ENCODE results near the gene MAML3. TPM values are rescaled to one million over a fixed set of nuclear protein-coding genes. Genes with fewer than 3 reads are reported as not detected.

Gene MAML3
- total and polyA plus RNA-seq, 2 experiments from 2014 or later, result 1.7 to 6.5 TPM

DNA sequence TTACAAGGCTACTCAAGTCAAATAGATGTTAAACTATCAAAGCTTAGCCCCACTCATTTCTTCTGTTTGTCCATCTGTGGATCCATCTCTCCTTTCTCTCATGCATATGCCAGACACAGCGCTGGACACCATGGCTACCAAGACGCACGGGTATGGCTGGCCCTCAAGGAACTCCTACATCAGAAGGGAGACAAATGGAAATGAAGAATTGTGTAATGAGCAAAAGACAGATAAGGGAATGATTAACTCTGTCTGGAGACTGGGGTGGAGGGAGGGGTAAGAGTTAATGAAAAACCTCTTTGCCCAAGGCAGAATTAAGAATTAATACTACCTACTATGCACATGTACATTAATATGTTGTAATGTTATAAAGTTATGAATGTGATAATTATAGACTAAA is 400.3 kb downstream of the MAML3 start (continued):
- TF ChIP-seq CREB1 (CRISPR knock-in tag; IDR thresholded peaks at IDR 0.05; ENCODE audit: low read depth) (no peak), EZH2 (IDR thresholded peaks at IDR 0.05; ENCODE audit: low read depth, unreplicated experiment) (no peak), JUNB (IDR thresholded peaks at IDR 0.05; ENCODE audit: unreplicated experiment) (no peak), POLR2AphosphoS5 (IDR thresholded peaks at IDR 0.05; ENCODE audit: low read depth) (no peak), ZNF331 (CRISPR knock-in tag; IDR thresholded peaks at IDR 0.05; ENCODE audit: low read depth) (no peak)
- TF ChIP-seq, protein P1, sequence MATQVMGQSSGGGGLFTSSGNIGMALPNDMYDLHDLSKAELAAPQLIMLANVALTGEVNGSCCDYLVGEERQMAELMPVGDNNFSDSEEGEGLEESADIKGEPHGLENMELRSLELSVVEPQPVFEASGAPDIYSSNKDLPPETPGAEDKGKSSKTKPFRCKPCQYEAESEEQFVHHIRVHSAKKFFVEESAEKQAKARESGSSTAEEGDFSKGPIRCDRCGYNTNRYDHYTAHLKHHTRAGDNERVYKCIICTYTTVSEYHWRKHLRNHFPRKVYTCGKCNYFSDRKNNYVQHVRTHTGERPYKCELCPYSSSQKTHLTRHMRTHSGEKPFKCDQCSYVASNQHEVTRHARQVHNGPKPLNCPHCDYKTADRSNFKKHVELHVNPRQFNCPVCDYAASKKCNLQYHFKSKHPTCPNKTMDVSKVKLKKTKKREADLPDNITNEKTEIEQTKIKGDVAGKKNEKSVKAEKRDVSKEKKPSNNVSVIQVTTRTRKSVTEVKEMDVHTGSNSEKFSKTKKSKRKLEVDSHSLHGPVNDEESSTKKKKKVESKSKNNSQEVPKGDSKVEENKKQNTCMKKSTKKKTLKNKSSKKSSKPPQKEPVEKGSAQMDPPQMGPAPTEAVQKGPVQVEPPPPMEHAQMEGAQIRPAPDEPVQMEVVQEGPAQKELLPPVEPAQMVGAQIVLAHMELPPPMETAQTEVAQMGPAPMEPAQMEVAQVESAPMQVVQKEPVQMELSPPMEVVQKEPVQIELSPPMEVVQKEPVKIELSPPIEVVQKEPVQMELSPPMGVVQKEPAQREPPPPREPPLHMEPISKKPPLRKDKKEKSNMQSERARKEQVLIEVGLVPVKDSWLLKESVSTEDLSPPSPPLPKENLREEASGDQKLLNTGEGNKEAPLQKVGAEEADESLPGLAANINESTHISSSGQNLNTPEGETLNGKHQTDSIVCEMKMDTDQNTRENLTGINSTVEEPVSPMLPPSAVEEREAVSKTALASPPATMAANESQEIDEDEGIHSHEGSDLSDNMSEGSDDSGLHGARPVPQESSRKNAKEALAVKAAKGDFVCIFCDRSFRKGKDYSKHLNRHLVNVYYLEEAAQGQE (IDR thresholded peaks at IDR 0.05; ENCODE audit: unreplicated experiment), result no peak

DNA sequence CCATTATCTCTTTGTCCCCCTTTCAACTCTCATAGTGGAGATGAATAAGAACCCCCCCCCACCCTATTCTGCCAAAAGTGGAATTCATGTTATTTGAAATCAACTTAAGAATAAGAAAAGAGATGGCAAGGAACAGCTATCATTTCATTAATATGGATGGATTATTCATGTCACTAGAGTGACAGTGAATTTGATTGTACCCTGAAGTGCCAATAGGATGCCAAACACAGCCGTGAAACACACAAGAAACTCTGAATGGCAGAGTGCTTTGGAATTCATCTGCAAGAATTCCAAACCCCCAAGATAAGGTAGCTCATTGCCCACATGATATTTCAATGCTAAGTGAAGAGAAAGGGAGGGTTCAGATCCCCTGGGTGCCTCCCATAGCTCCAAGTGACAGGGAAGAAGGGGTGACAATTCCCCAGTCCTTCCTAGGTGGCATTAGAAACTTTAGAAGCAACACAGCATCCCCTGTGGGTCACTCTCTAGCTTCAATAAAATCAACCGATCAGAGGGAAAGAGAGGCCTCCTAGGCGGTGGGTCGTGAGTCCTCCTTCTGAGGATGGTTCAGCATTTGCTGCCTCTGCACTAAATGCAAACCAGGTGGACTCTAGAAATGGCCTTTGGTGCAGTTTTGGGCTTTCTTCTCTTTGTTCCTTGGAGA is 404.0 kb downstream of the MAML3 start:
- Histone ChIP-seq H3K79me2 (replicated peaks; ENCODE audit: insufficient read depth) (no peaks in the 10 kb centered on the region), H3K36me3 (ENCODE audit: insufficient read depth) (no peaks in the 10 kb centered on the region), H3K4me2 (no peak overlapping the region), H3K27me3 (ENCODE audit: insufficient read depth) (no peaks in the 10 kb centered on the region), H3K9me2 (ENCODE audit: insufficient read depth) (no peaks in the 10 kb centered on the region), H2AFZ (no peak overlapping the region), H3K27ac (ENCODE audit: low read depth) (no peak overlapping the region), H3K4me3 (no peak overlapping the region), H3F3A (replicated peaks; ENCODE audit: low read depth) (no peaks in the 10 kb centered on the region), H3K4me1 (ENCODE audit: insufficient read depth) (peaks cover 8% of the 10 kb centered on the region; the same call in 1 of the 2 replicates), H4K20me1 (replicated peaks; ENCODE audit: insufficient read depth) (no peaks in the 10 kb centered on the region)
- no peak for TF ChIP-seq POLR2AphosphoS5 (IDR thresholded peaks at IDR 0.05; ENCODE audit: low read depth)
- TF ChIP-seq, protein P2, sequence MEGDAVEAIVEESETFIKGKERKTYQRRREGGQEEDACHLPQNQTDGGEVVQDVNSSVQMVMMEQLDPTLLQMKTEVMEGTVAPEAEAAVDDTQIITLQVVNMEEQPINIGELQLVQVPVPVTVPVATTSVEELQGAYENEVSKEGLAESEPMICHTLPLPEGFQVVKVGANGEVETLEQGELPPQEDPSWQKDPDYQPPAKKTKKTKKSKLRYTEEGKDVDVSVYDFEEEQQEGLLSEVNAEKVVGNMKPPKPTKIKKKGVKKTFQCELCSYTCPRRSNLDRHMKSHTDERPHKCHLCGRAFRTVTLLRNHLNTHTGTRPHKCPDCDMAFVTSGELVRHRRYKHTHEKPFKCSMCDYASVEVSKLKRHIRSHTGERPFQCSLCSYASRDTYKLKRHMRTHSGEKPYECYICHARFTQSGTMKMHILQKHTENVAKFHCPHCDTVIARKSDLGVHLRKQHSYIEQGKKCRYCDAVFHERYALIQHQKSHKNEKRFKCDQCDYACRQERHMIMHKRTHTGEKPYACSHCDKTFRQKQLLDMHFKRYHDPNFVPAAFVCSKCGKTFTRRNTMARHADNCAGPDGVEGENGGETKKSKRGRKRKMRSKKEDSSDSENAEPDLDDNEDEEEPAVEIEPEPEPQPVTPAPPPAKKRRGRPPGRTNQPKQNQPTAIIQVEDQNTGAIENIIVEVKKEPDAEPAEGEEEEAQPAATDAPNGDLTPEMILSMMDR (conservative IDR thresholded peaks at IDR 0.05; ENCODE audit: low read depth in 2 of 2), result peak in 1 of 2 experiments; percentile 36; a peak in 2 of 4 replicates
- ATAC-seq (peak; percentile 31; the same call in 2 of the 3 replicates), DNase-seq (ENCODE audit: low spot score) (no peak)
- H3K27me3 Mint-ChIP-seq (ENCODE audit: insufficient read depth, low read depth, poor library complexity), result peaks cover 3% of the 10 kb centered on the region
- no peaks in the 10 kb centered on the region for H3K9me3 Mint-ChIP-seq
- H3K36me3 Mint-ChIP-seq (ENCODE audit: low read depth), result no peaks in the 10 kb centered on the region
- no peak overlapping the region for H3K4me3 Mint-ChIP-seq
- H3K4me1 Mint-ChIP-seq, result peaks cover 16% of the 10 kb centered on the region
- H3K27ac Mint-ChIP-seq, result no peak overlapping the region

DNA sequence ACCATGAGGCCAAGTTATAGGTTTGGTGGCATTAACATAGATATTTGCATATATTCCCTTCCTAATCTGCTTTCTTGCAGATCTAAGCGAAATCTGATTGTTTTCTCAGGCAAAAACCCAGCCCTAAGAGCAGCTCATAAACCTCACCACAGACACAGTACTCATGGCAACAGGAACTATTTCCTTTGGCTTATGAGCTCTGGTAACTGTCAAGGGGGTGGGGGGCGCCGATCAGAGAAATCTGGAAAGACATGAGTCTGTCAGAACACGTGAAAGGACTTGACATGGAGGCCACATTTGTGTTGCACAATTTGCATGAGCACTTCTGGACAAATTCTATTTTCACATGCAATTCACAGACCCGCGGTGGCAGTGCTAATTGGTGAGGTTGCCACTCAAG is 404.6 kb downstream of the MAML3 start:
- Histone ChIP-seq H3K36me3 (ENCODE audit: insufficient read depth) (no peaks in the 10 kb centered on the region), H3K4me3 (no peak overlapping the region), H4K20me1 (replicated peaks; ENCODE audit: insufficient read depth) (no peaks in the 10 kb centered on the region), H3K4me1 (ENCODE audit: insufficient read depth) (peaks cover 8% of the 10 kb centered on the region; the same call in 1 of the 2 replicates), H3K27me3 (ENCODE audit: insufficient read depth) (no peaks in the 10 kb centered on the region), H3K79me2 (replicated peaks; ENCODE audit: insufficient read depth) (no peaks in the 10 kb centered on the region), H3F3A (replicated peaks; ENCODE audit: low read depth) (no peaks in the 10 kb centered on the region), H3K27ac (ENCODE audit: low read depth) (no peak overlapping the region), H3K9me2 (ENCODE audit: insufficient read depth) (no peaks in the 10 kb centered on the region), H3K4me2 (no peak overlapping the region), H2AFZ (no peak overlapping the region)
- H3K4me3 Mint-ChIP-seq, result no peak overlapping the region
- no peak for ATAC-seq
- peaks cover 16% of the 10 kb centered on the region for H3K4me1 Mint-ChIP-seq
- no peak overlapping the region for H3K27ac Mint-ChIP-seq
- H3K36me3 Mint-ChIP-seq (ENCODE audit: low read depth), result no peaks in the 10 kb centered on the region
- no peak for DNase-seq (ENCODE audit: low spot score)
- H3K27me3 Mint-ChIP-seq (ENCODE audit: insufficient read depth, low read depth, poor library complexity), result peaks cover 3% of the 10 kb centered on the region
- no peaks in the 10 kb centered on the region for H3K9me3 Mint-ChIP-seq
- TF ChIP-seq, protein P3, sequence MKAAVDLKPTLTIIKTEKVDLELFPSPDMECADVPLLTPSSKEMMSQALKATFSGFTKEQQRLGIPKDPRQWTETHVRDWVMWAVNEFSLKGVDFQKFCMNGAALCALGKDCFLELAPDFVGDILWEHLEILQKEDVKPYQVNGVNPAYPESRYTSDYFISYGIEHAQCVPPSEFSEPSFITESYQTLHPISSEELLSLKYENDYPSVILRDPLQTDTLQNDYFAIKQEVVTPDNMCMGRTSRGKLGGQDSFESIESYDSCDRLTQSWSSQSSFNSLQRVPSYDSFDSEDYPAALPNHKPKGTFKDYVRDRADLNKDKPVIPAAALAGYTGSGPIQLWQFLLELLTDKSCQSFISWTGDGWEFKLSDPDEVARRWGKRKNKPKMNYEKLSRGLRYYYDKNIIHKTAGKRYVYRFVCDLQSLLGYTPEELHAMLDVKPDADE (IDR thresholded peaks at IDR 0.05), result no peak
- TF ChIP-seq EZH2 (IDR thresholded peaks at IDR 0.05; ENCODE audit: low read depth, unreplicated experiment), result no peak
